ENCODE measurements around the gene GALR3.

Gene GALR3

GRCh38 chr22:37823134-37823985 lies at the start of gene GALR3:
GALR3 (plus strand) TSS chr22:37823382; CDS start chr22:37823407, 25 bp downstream.
- no peak within 1 kb of the TSS for H3K4me3 ChIP-seq (ENCODE audit: low read length)
- DNase-seq (ENCODE audit: low read depth), result no peak
- no peak for TF ChIP-seq CTCF (conservative IDR thresholded peaks at IDR 0.05; ENCODE audit: low read depth, low read length)

GRCh38 chr22:37774728-37775127 lies 48.5 kb upstream of the GALR3 start:
- DNase-seq (ENCODE audit: low read depth), result no peak
- no peak for TF ChIP-seq CTCF (conservative IDR thresholded peaks at IDR 0.05; ENCODE audit: low read depth, low read length)
- H3K4me3 ChIP-seq (ENCODE audit: low read length), result no peak overlapping the region

GRCh38 chr22:37775785-37776638 lies 47.2 kb upstream of the GALR3 start:
- no peak for DNase-seq (ENCODE audit: low read depth)
- no peak overlapping the region for H3K4me3 ChIP-seq (ENCODE audit: low read length)
- TF ChIP-seq CTCF (conservative IDR thresholded peaks at IDR 0.05; ENCODE audit: low read depth, low read length), result no peak

GRCh38 chr22:37776639-37777005 lies 46.6 kb upstream of the GALR3 start:
- no peak for DNase-seq (ENCODE audit: low read depth)
- no peak overlapping the region for H3K4me3 ChIP-seq (ENCODE audit: low read length)
- no peak for TF ChIP-seq CTCF (conservative IDR thresholded peaks at IDR 0.05; ENCODE audit: low read depth, low read length)

GRCh38 chr22:37777122-37777687 lies 46.0 kb upstream of the GALR3 start:
- no peak for TF ChIP-seq CTCF (conservative IDR thresholded peaks at IDR 0.05; ENCODE audit: low read depth, low read length)
- H3K4me3 ChIP-seq (ENCODE audit: low read length), result no peak overlapping the region
- DNase-seq (ENCODE audit: low read depth), result no peak

GRCh38 chr22:37778370-37779009 lies 44.7 kb upstream of the GALR3 start:
- no peak for TF ChIP-seq CTCF (conservative IDR thresholded peaks at IDR 0.05; ENCODE audit: low read depth, low read length)
- DNase-seq (ENCODE audit: low read depth), result no peak
- no peak overlapping the region for H3K4me3 ChIP-seq (ENCODE audit: low read length)

All from retinal pigment epithelial cell (primary cell).